Activated CD4-positive, alpha-beta T cell treated with anti-CD3 and anti-CD28 coated beads, Interleukin-2, amount 10 ng/mL, durations not matched to agents 24 days and 14 days (primary cell): Measurements from ENCODE around the gene FGFR2. TPM values are rescaled to one million over a fixed set of nuclear protein-coding genes. Genes with fewer than 3 reads are reported as not detected.
"Not testable (repeated sequence)": the region's sequence is repeated elsewhere in the genome, so short reads cannot be mapped to it uniquely, and the experiment has no call there.

ENCODE experiments used
- DNase-seq: peaks from one replicate; pipeline ENCODE4 v3.0.0; 2022
- H3K27ac Mint-ChIP-seq: one replicate; pipeline ENCODE4 v1.8.0; 2022; ENCODE audit warnings: mild to moderate bottlenecking, mixed read lengths
- H3K27me3 Mint-ChIP-seq: one replicate; pipeline ENCODE4 v1.8.0; 2022; ENCODE audit warnings: mixed read lengths
- H3K36me3 Mint-ChIP-seq: one replicate; pipeline ENCODE4 v1.8.0; 2022; ENCODE audit warnings: low read depth, mild to moderate bottlenecking, mixed read lengths
- H3K4me1 Mint-ChIP-seq: one replicate; pipeline ENCODE4 v1.8.0; 2021; ENCODE audit warnings: mixed read lengths
- H3K4me3 Mint-ChIP-seq: one replicate; pipeline ENCODE4 v1.8.0; 2022; ENCODE audit warnings: mild to moderate bottlenecking, moderate library complexity, mixed read lengths
- H3K9me3 Mint-ChIP-seq: one replicate; pipeline ENCODE4 v1.8.0; 2021; ENCODE audit warnings: mixed read lengths
- intact Hi-C: fragments of 100-400 bp; cut with micrococcal nuclease; formaldehyde crosslinking; loops from one replicate; pipeline ENCODE4 v1.15.1; 2023
- total RNA-seq: library from RNA; stranded (reverse); gene quantifications from 2 replicates; pipeline ENCODE4 v1.2.3, GENCODE V29; 2022

The FGFR2 gene
- total RNA-seq, 1 donor from 2014 or later = not detected

GRCh38 chr10:121525251-121526134 lies 72.8 kb downstream of the FGFR2 start:
- no peak overlapping the region for H3K4me3 Mint-ChIP-seq
- intact Hi-C loops = no loop called here
- no peaks in the 10 kb centered on the region for H3K36me3 Mint-ChIP-seq
- no peaks in the 10 kb centered on the region for H3K9me3 Mint-ChIP-seq
- no peaks in the 10 kb centered on the region for H3K27me3 Mint-ChIP-seq
- no peaks in the 10 kb centered on the region for H3K4me1 Mint-ChIP-seq
- no peak for DNase-seq
- no peak overlapping the region for H3K27ac Mint-ChIP-seq

- no peak for DNase-seq
- intact Hi-C loops = no loop called here
- no peak overlapping the region for H3K27ac Mint-ChIP-seq
- no peaks in the 10 kb centered on the region for H3K9me3 Mint-ChIP-seq
- H3K4me3 Mint-ChIP-seq = no peak overlapping the region
- H3K4me1 Mint-ChIP-seq = no peaks in the 10 kb centered on the region
- no peaks in the 10 kb centered on the region for H3K36me3 Mint-ChIP-seq
- H3K27me3 Mint-ChIP-seq = no peaks in the 10 kb centered on the region
These were observed 74.0 kb downstream of the FGFR2 start for GRCh38 chr10:121524157-121524817.

- DNase-seq = no peak
- Mint-ChIP-seq H3K27ac (no peak overlapping the region), H3K4me3 (no peak overlapping the region), H3K4me1 (no peaks in the 10 kb centered on the region), H3K36me3 (no peaks in the 10 kb centered on the region), H3K27me3 (no peaks in the 10 kb centered on the region), H3K9me3 (no peaks in the 10 kb centered on the region)
- intact Hi-C loops = no loop called here
These were observed 75.4 kb downstream of the FGFR2 start for GRCh38 chr10:121522831-121523230.

DNA sequence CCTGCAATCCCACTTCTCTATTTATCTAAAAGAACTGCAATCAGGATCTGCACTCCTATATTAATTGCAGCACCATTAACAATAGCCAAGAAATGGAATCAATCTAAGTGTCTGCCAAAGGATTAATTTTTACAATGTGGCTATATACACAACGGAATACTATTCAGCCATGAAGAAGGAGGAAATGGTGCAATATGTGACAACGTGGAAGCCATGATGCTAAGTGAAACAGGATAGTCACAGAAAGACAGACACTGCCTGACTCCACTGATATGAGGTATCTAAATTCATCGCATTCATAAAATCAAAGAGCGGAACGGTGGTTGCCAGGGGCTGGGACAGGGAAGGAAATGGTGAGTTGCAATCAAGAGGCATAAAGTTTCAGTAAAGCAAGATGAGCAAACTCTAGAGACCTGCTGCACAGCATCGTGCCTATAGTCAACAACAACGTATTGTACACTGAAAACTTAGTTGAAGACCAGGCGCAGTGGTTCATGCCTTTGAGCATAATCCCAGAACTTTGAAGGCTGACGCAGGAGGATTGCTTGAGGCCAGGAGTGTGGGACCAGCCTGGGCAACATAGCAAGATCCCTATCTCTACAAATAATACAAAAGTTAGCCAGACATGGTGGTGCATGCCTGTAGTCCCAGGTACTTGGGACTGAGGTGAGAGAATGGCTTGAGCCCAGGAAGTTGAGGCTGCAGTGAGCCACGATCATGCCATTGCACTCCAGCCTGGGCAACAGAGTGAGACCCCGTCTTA lies 76.3 kb downstream of the FGFR2 start:
- Mint-ChIP-seq H3K27ac (no peak overlapping the region), H3K9me3 (no peaks in the 10 kb centered on the region), H3K4me3 (no peak overlapping the region), H3K36me3 (no peaks in the 10 kb centered on the region), H3K4me1 (no peaks in the 10 kb centered on the region), H3K27me3 (no peaks in the 10 kb centered on the region)
- no peak for DNase-seq
- intact Hi-C loops = no loop called here

- H3K36me3 Mint-ChIP-seq, H3K27ac Mint-ChIP-seq, H3K9me3 Mint-ChIP-seq, DNase-seq, intact Hi-C loops, H3K4me3 Mint-ChIP-seq, H3K4me1 Mint-ChIP-seq, H3K27me3 Mint-ChIP-seq: not testable (repeated sequence)
These were observed 77.7 kb downstream of the FGFR2 start for GRCh38 chr10:121520526-121520925.

GRCh38 chr10:121519901-121520493 lies 78.2 kb downstream of the FGFR2 start:
- H3K4me3 Mint-ChIP-seq = no peak overlapping the region
- no peaks in the 10 kb centered on the region for H3K9me3 Mint-ChIP-seq
- no peaks in the 10 kb centered on the region for H3K27me3 Mint-ChIP-seq
- no peaks in the 10 kb centered on the region for H3K36me3 Mint-ChIP-seq
- peaks cover 4% of the 10 kb centered on the region for H3K4me1 Mint-ChIP-seq
- no peak overlapping the region for H3K27ac Mint-ChIP-seq
- DNase-seq = no peak
- intact Hi-C loops = no loop called here

GRCh38 chr10:121519411-121519810 lies 78.8 kb downstream of the FGFR2 start:
- Mint-ChIP-seq H3K4me3 (no peak overlapping the region), H3K27me3 (no peaks in the 10 kb centered on the region), H3K9me3 (no peaks in the 10 kb centered on the region), H3K27ac (no peak overlapping the region), H3K4me1 (peaks cover 4% of the 10 kb centered on the region), H3K36me3 (no peaks in the 10 kb centered on the region)
- no peak for DNase-seq
- intact Hi-C loops = no loop called here

GRCh38 chr10:121518333-121518732 lies 79.9 kb downstream of the FGFR2 start:
- Mint-ChIP-seq H3K4me3 (no peak overlapping the region), H3K27ac (no peak overlapping the region), H3K27me3 (no peaks in the 10 kb centered on the region), H3K4me1 (peaks cover 4% of the 10 kb centered on the region), H3K36me3 (no peaks in the 10 kb centered on the region), H3K9me3 (no peaks in the 10 kb centered on the region)
- intact Hi-C loops = no loop called here
- DNase-seq = no peak

DNA sequence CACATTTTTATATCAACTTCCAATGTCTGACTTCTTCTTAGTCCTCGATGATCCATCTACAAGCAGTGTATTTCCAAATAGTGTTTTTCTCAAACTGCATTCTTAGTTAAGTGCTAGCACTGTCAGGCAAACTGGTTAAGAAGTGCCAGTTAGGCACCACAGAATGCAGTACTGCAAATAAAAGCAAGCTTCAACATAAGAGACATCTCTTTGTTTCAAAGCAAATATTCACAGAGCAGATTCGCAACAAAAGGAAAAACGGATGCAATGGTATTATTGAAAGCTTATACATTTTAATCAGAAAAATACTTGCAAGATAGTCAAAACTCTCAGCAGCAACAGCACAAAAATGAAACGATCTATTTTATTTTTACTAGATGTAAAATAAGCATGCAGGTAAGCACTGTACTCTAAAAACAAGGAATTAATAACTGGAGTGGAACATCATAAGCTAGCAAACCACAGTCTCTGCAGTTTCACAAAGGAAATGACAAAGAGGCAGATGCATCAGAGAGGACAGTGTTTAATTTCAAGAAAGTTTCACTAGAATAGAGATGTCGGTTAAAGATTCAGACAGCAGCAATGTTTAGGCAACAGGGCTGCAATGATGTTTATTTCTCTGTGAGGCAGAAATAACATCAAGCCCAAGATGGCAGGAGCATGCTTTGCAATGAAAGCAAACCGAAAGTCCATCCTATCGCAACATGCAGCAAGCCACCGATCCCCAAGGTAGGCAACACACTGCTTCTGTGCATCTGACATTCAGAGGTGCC lies 82.0 kb downstream of the FGFR2 start:
- DNase-seq = no peak
- intact Hi-C loops = no loop called here

DNA sequence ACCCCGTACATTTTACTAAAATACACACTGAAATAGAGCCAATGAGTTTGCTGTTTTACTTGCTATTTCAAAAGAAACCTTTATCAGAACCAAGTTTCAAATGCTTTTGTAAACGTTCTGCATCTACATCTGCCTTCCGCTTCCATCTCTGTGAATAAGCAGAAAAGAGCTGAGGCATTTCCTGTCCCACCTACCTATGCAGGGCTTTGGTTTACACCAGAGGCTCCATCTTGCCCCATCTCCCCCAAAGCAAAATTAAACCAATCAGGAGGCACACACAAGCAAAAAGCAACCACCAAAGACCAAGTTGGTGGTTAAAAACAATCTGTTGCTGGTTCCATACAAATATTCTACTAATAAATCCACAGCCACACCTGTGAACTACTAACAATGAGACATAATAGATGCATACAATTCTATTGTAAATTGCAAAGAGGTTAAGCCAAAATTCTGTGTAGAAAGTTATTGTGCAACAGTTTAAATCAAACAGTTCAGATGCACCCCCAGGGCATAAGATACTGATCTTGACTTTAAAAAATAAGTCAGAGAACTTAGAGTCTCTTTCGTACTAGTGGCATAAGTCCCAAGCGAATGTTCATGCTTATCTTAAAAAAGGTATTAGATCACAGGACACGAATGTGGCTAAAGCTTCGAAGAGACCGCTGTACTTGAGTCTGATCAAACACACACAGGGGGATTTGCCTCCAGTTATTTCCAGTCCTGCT lies 83.9 kb downstream of the FGFR2 start:
- Mint-ChIP-seq H3K27ac (no peak overlapping the region), H3K4me1 (peaks cover 4% of the 10 kb centered on the region), H3K9me3 (no peaks in the 10 kb centered on the region), H3K36me3 (no peaks in the 10 kb centered on the region), H3K27me3 (no peaks in the 10 kb centered on the region), H3K4me3 (no peak overlapping the region)
- intact Hi-C loops = no loop called here
- no peak for DNase-seq

More for the DNA sequence above, 82.0 kb downstream of the FGFR2 start:
- no peak overlapping the region for H3K27ac Mint-ChIP-seq
- H3K27me3 Mint-ChIP-seq = no peaks in the 10 kb centered on the region
- no peak overlapping the region for H3K4me3 Mint-ChIP-seq
- no peaks in the 10 kb centered on the region for H3K9me3 Mint-ChIP-seq
- peaks cover 4% of the 10 kb centered on the region for H3K4me1 Mint-ChIP-seq
- H3K36me3 Mint-ChIP-seq = no peaks in the 10 kb centered on the region

- Mint-ChIP-seq H3K27me3 (no peaks in the 10 kb centered on the region), H3K9me3 (no peaks in the 10 kb centered on the region), H3K4me3 (no peak overlapping the region), H3K27ac (no peak overlapping the region), H3K36me3 (no peaks in the 10 kb centered on the region), H3K4me1 (peaks cover 4% of the 10 kb centered on the region)
- DNase-seq = no peak
- intact Hi-C loops = no loop called here
These were observed 86.3 kb downstream of the FGFR2 start for GRCh38 chr10:121511943-121512342.

GRCh38 chr10:121511460-121511859 lies 86.8 kb downstream of the FGFR2 start:
- Mint-ChIP-seq H3K27me3 (no peaks in the 10 kb centered on the region), H3K4me3 (no peak overlapping the region), H3K36me3 (no peaks in the 10 kb centered on the region), H3K9me3 (no peaks in the 10 kb centered on the region), H3K27ac (no peak overlapping the region), H3K4me1 (peaks cover 4% of the 10 kb centered on the region)
- intact Hi-C loops = no loop called here
- no peak for DNase-seq
